ENCODE measurements around the gene MYBPHL. TPM values are rescaled to one million over a fixed set of nuclear protein-coding genes. Genes with fewer than 3 reads are reported as not detected.

The MYBPHL gene
- total and polyA plus RNA-seq, 2 experiments from 2014 or later: not detected

- Histone ChIP-seq H3K9me2 (ENCODE audit: insufficient read depth) (no peaks in the 10 kb centered on the region), H3F3A (ENCODE audit: insufficient read depth) (0 out of 2 replicates have a peak, but pooled peaks cover 8% of the 10 kb centered on the region), H4K20me1 (ENCODE audit: insufficient read depth) (no peaks in the 10 kb centered on the region), H3K4me1 (ENCODE audit: insufficient read depth) (peaks cover 10% of the 10 kb centered on the region; the same call in 1 of the 2 replicates), H3K27ac (no peak overlapping the region), H3K79me2 (ENCODE audit: insufficient read depth) (no peaks in the 10 kb centered on the region), H3K4me3 (no peak overlapping the region), H3K27me3 (replicated peaks; ENCODE audit: insufficient read depth) (no peaks in the 10 kb centered on the region), H3K9me3 (ENCODE audit: low read depth) (no peaks in the 10 kb centered on the region), H2AFZ (no peak overlapping the region), H3K36me3 (ENCODE audit: low read depth) (no peaks in the 10 kb centered on the region), H3K9ac (no peak overlapping the region), H3K4me2 (ENCODE audit: unreplicated experiment) (no peak overlapping the region)
- 63 to 67% methylated on average over 7 of the region's 7 CpGs for WGBS, 2 experiments (ENCODE audit: low coverage in 1 of 2, low lambda C conversion rate in 2 of 2, missing lambda C conversion rate in 2 of 2)
- in situ Hi-C loops (cut with MboI): no loop called here
- no peak for DNase-seq
- TF ChIP-seq EZH2phosphoT487 (IDR thresholded peaks at IDR 0.05; ENCODE audit: insufficient read depth, low read depth): no peak
- no peak for TF ChIP-seq EZH2 (IDR thresholded peaks at IDR 0.05; ENCODE audit: insufficient read depth, poor library complexity, severe bottlenecking)
These were observed 60.7 kb downstream of the MYBPHL start for GRCh38 chr1:109246141-109246551.

GRCh38 chr1:109243860-109244552 is 62.8 kb downstream of the MYBPHL start:
- no peak for DNase-seq
- in situ Hi-C loops (cut with MboI): no loop called here
- H3K4me3 ChIP-seq: no peak overlapping the region
- no peaks in the 10 kb centered on the region for H3K27me3 ChIP-seq (replicated peaks; ENCODE audit: insufficient read depth)
- H3K4me2 ChIP-seq (ENCODE audit: unreplicated experiment): no peak overlapping the region
- H3K9ac ChIP-seq: no peak overlapping the region
- H2AFZ ChIP-seq: no peak overlapping the region
- WGBS, 2 experiments (ENCODE audit: low coverage in 1 of 2, low lambda C conversion rate in 2 of 2, missing lambda C conversion rate in 2 of 2): 66 to 74% methylated on average over 8 of the region's 8 CpGs
- H3K4me1 ChIP-seq (ENCODE audit: insufficient read depth): peaks cover 30% of the 10 kb centered on the region
- no peaks in the 10 kb centered on the region for H3K9me2 ChIP-seq (ENCODE audit: insufficient read depth)
- H3K9me3 ChIP-seq (ENCODE audit: low read depth): no peaks in the 10 kb centered on the region
- TF ChIP-seq EZH2 (IDR thresholded peaks at IDR 0.05; ENCODE audit: insufficient read depth, poor library complexity, severe bottlenecking) (no peak), EZH2phosphoT487 (IDR thresholded peaks at IDR 0.05; ENCODE audit: insufficient read depth, low read depth) (no peak)
- H4K20me1 ChIP-seq (ENCODE audit: insufficient read depth): no peaks in the 10 kb centered on the region
- H3K79me2 ChIP-seq (ENCODE audit: insufficient read depth): no peaks in the 10 kb centered on the region
- H3K36me3 ChIP-seq (ENCODE audit: low read depth): peaks cover 3% of the 10 kb centered on the region; the same call in 1 of the 2 replicates
- H3F3A ChIP-seq (ENCODE audit: insufficient read depth): peaks cover 26% of the 10 kb centered on the region
- H3K27ac ChIP-seq: no peak overlapping the region

GRCh38 chr1:109243221-109243620 is 63.6 kb downstream of the MYBPHL start:
- no peaks in the 10 kb centered on the region for H3K9me3 ChIP-seq (ENCODE audit: low read depth)
- H3K79me2 ChIP-seq (ENCODE audit: insufficient read depth): no peaks in the 10 kb centered on the region
- peaks cover 34% of the 10 kb centered on the region for H3F3A ChIP-seq (ENCODE audit: insufficient read depth)
- H3K4me1 ChIP-seq (ENCODE audit: insufficient read depth): peaks cover 30% of the 10 kb centered on the region
- no peak overlapping the region for H3K9ac ChIP-seq
- in situ Hi-C loops (cut with MboI): no loop called here
- H3K27me3 ChIP-seq (replicated peaks; ENCODE audit: insufficient read depth): no peaks in the 10 kb centered on the region
- WGBS, 2 experiments (ENCODE audit: low coverage in 1 of 2, low lambda C conversion rate in 2 of 2, missing lambda C conversion rate in 2 of 2): 47% methylated on average over 5 of the region's 5 CpGs
- no peak for TF ChIP-seq EZH2 (IDR thresholded peaks at IDR 0.05; ENCODE audit: insufficient read depth, poor library complexity, severe bottlenecking)
- no peak for TF ChIP-seq EZH2phosphoT487 (IDR thresholded peaks at IDR 0.05; ENCODE audit: insufficient read depth, low read depth)
- no peaks in the 10 kb centered on the region for H4K20me1 ChIP-seq (ENCODE audit: insufficient read depth)
- H2AFZ ChIP-seq: no peak overlapping the region
- peaks cover 11% of the 10 kb centered on the region for H3K36me3 ChIP-seq (ENCODE audit: low read depth)
- no peak overlapping the region for H3K4me3 ChIP-seq
- no peak overlapping the region for H3K4me2 ChIP-seq (ENCODE audit: unreplicated experiment)
- DNase-seq: no peak
- H3K27ac ChIP-seq: no peak overlapping the region
- H3K9me2 ChIP-seq (ENCODE audit: insufficient read depth): no peaks in the 10 kb centered on the region

- Histone ChIP-seq H3F3A (ENCODE audit: insufficient read depth) (peaks cover 42% of the 10 kb centered on the region), H3K36me3 (ENCODE audit: low read depth) (peaks cover 19% of the 10 kb centered on the region), H4K20me1 (ENCODE audit: insufficient read depth) (no peaks in the 10 kb centered on the region), H3K4me3 (no peak overlapping the region), H3K9me3 (ENCODE audit: low read depth) (no peaks in the 10 kb centered on the region), H3K9ac (no peak overlapping the region), H3K27me3 (replicated peaks; ENCODE audit: insufficient read depth) (no peaks in the 10 kb centered on the region), H3K4me2 (ENCODE audit: unreplicated experiment) (peak overlapping the region; percentile 4), H3K4me1 (ENCODE audit: insufficient read depth) (peaks cover 30% of the 10 kb centered on the region), H3K9me2 (ENCODE audit: insufficient read depth) (no peaks in the 10 kb centered on the region), H3K27ac (no peak overlapping the region), H3K79me2 (ENCODE audit: insufficient read depth) (no peaks in the 10 kb centered on the region), H2AFZ (no peak overlapping the region)
- 34 to 43% methylated on average over 7 of the region's 7 CpGs for WGBS, 2 experiments (ENCODE audit: low coverage in 1 of 2, low lambda C conversion rate in 2 of 2, missing lambda C conversion rate in 2 of 2)
- in situ Hi-C loops (cut with MboI): no loop called here
- no peak for TF ChIP-seq EZH2phosphoT487 (IDR thresholded peaks at IDR 0.05; ENCODE audit: insufficient read depth, low read depth)
- no peak for TF ChIP-seq EZH2 (IDR thresholded peaks at IDR 0.05; ENCODE audit: insufficient read depth, poor library complexity, severe bottlenecking)
- DNase-seq: peak; percentile 59
These were observed 64.4 kb downstream of the MYBPHL start for GRCh38 chr1:109242387-109242786.

Other genes with a start within 250 kb of the MYBPHL start
- gene TAF13, start 231.0 kb downstream of the MYBPHL start, total RNA-seq (2014; rRNA removed; shearing (Covaris generic)): 166 and 197 TPM in 2 replicates
- gene TAF13, start 231.0 kb downstream of the MYBPHL start, polyA plus RNA-seq (2016; fragmentation: Nextera tagmentation; extraction: Ambion mirVana): 93.2 and 97.9 TPM in 2 replicates
- gene TMEM167B, start 216.2 kb downstream of the MYBPHL start, total RNA-seq (2014; rRNA removed; shearing (Covaris generic)): 35.6 and 39.6 TPM in 2 replicates
- 27.7 and 29.0 TPM in 2 replicates for gene TMEM167B, start 216.2 kb downstream of the MYBPHL start, polyA plus RNA-seq (2016; fragmentation: Nextera tagmentation; extraction: Ambion mirVana)
- gene ELAPOR1, start 192.9 kb downstream of the MYBPHL start, total RNA-seq (2014; rRNA removed; shearing (Covaris generic)): 0.51 and 0.54 TPM in 2 replicates
- 0.56 and 1.2 TPM in 2 replicates for gene ELAPOR1, start 192.9 kb downstream of the MYBPHL start, polyA plus RNA-seq (2016; fragmentation: Nextera tagmentation; extraction: Ambion mirVana)
- 365 and 410 TPM in 2 replicates for gene SARS1, start 93.1 kb downstream of the MYBPHL start, total RNA-seq (2014; rRNA removed; shearing (Covaris generic))
- gene SARS1, start 93.1 kb downstream of the MYBPHL start, polyA plus RNA-seq (2016; fragmentation: Nextera tagmentation; extraction: Ambion mirVana): 353 and 355 TPM in 2 replicates
- 0.13 and 0.32 TPM in 2 replicates for gene CELSR2, start 57.5 kb downstream of the MYBPHL start, total RNA-seq (2014; rRNA removed; shearing (Covaris generic))
- gene CELSR2, start 57.5 kb downstream of the MYBPHL start, polyA plus RNA-seq (2016; fragmentation: Nextera tagmentation; extraction: Ambion mirVana): 0.11 and 0.25 TPM in 2 replicates
- gene PSRC1, start 23.9 kb downstream of the MYBPHL start, total RNA-seq (2014; rRNA removed; shearing (Covaris generic)): 15.6 and 20.5 TPM in 2 replicates
- 11.6 and 15.3 TPM in 2 replicates for gene PSRC1, start 23.9 kb downstream of the MYBPHL start, polyA plus RNA-seq (2016; fragmentation: Nextera tagmentation; extraction: Ambion mirVana)
- gene SORT1, start 90.9 kb upstream of the MYBPHL start, total RNA-seq (2014; rRNA removed; shearing (Covaris generic)): 8.4 and 11.8 TPM in 2 replicates
- gene SORT1, start 90.9 kb upstream of the MYBPHL start, polyA plus RNA-seq (2016; fragmentation: Nextera tagmentation; extraction: Ambion mirVana): 6.7 and 7.1 TPM in 2 replicates
- 38.8 and 53.7 TPM in 2 replicates for gene PSMA5, start 119.4 kb upstream of the MYBPHL start, total RNA-seq (2014; rRNA removed; shearing (Covaris generic))
- gene PSMA5, start 119.4 kb upstream of the MYBPHL start, polyA plus RNA-seq (2016; fragmentation: Nextera tagmentation; extraction: Ambion mirVana): 89.7 and 94.5 TPM in 2 replicates
- gene SYPL2, start 159.5 kb upstream of the MYBPHL start, total RNA-seq (2014; rRNA removed; shearing (Covaris generic)): 0.11 and 0.13 TPM in 2 replicates
- 0.38 and 0.60 TPM in 2 replicates for gene SYPL2, start 159.5 kb upstream of the MYBPHL start, polyA plus RNA-seq (2016; fragmentation: Nextera tagmentation; extraction: Ambion mirVana)
- gene ATXN7L2, start 176.9 kb upstream of the MYBPHL start, total RNA-seq (2014; rRNA removed; shearing (Covaris generic)): 2.1 and 5.3 TPM in 2 replicates
- gene ATXN7L2, start 176.9 kb upstream of the MYBPHL start, polyA plus RNA-seq (2016; fragmentation: Nextera tagmentation; extraction: Ambion mirVana): 3.0 and 3.3 TPM in 2 replicates
- gene CYB561D1, start 187.1 kb upstream of the MYBPHL start, total RNA-seq (2014; rRNA removed; shearing (Covaris generic)): 9.5 and 9.6 TPM in 2 replicates
- gene CYB561D1, start 187.1 kb upstream of the MYBPHL start, polyA plus RNA-seq (2016; fragmentation: Nextera tagmentation; extraction: Ambion mirVana): 5.5 and 5.9 TPM in 2 replicates
- gene AMIGO1, start 202.7 kb upstream of the MYBPHL start, total RNA-seq (2014; rRNA removed; shearing (Covaris generic)): 2.7 and 2.8 TPM in 2 replicates
- gene AMIGO1, start 202.7 kb upstream of the MYBPHL start, polyA plus RNA-seq (2016; fragmentation: Nextera tagmentation; extraction: Ambion mirVana): 1.3 and 1.7 TPM in 2 replicates
- gene GPR61, start 232.9 kb upstream of the MYBPHL start, total RNA-seq (2014; rRNA removed; shearing (Covaris generic)): not detected in 2 replicates
- gene GPR61, start 232.9 kb upstream of the MYBPHL start, polyA plus RNA-seq (2016; fragmentation: Nextera tagmentation; extraction: Ambion mirVana): not detected in 2 replicates
- 14.7 and 14.9 TPM in 2 replicates for gene GNAI3, start 241.6 kb upstream of the MYBPHL start, total RNA-seq (2014; rRNA removed; shearing (Covaris generic))
- gene GNAI3, start 241.6 kb upstream of the MYBPHL start, polyA plus RNA-seq (2016; fragmentation: Nextera tagmentation; extraction: Ambion mirVana): 14.6 and 14.9 TPM in 2 replicates

Measured in GM23248 (cell line).